Endothelial cell of umbilical vein (primary cell): Measurements from ENCODE around the gene DNAI2. TPM values are rescaled to one million over a fixed set of nuclear protein-coding genes. Genes with fewer than 3 reads are reported as not detected.

Experiments used
- BruUV-seq: library from RNA; stranded (reverse); fragments of 400-500 nt; replicated peaks from 2 replicates; lab custom pipeline; 2021; lab: Mats Ljungman, UMichigan
- CTCF ChIA-PET: fragments of 300-600, 350-600 bp; sonication (Branson Sonifier 250); formaldehyde crosslinking; loops from one replicate; lab custom pipeline; 2021; ENCODE audit warnings: antibody characterized with exemption, inconsistent platforms; lab: Charles Lee
- POLR2A ChIA-PET: fragments of 300-600, 350-600 bp; sonication (Branson Sonifier 250); formaldehyde crosslinking; loops from one replicate; lab custom pipeline; 2021; ENCODE audit warnings: antibody characterized with exemption, inconsistent platforms; lab: Charles Lee
- DNase-seq: peaks from one replicate; pipeline ENCODE4 v3.0.0-alpha.2; 2011; ENCODE audit warnings: low read depth, low spot score
- FAIRE-seq: peaks from 2 replicates; lab custom pipeline; 2011; peaks lifted over from hg19 to GRCh38; lab: Jason Lieb, UNC
- H2AFZ ChIP-seq: 2 replicates; pipeline ENCODE4 v1.6.0; 2012; ENCODE audit warnings: low read depth, low read length, control low read depth, inconsistent platforms
- H3K27ac ChIP-seq: 2 replicates; pipeline ENCODE4 v1.5.1; 2011; ENCODE audit warnings: low read depth, mild to moderate bottlenecking, control low read depth, low read length, moderate library complexity; ENCODE audit not compliant: insufficient read depth
- H3K27me3 ChIP-seq, 2 experiments: 2 replicates each; pipeline versions ENCODE4 v1.6.0 to v1.6.1; 2011; ENCODE audit warnings: low read length in 2 of 2, mixed read lengths in 1 of 2; ENCODE audit not compliant: control insufficient read depth in 2 of 2, insufficient read depth in 2 of 2
- H3K36me3 ChIP-seq, 2 experiments: 2 replicates in 1 of 2; 3 replicates in 1 of 2; pipeline ENCODE4 v1.5.1; 2011; ENCODE audit warnings: low read length in 2 of 2, mild to moderate bottlenecking in 1 of 2, moderate library complexity in 1 of 2; ENCODE audit not compliant: control insufficient read depth in 2 of 2, insufficient read depth in 2 of 2; ENCODE audit errors: extremely low read depth in 1 of 2
- H3K4me1 ChIP-seq: 3 replicates; pipeline ENCODE4 v1.5.1; 2011; ENCODE audit warnings: mild to moderate bottlenecking, low read length; ENCODE audit not compliant: control insufficient read depth, insufficient read depth; ENCODE audit errors: extremely low read depth
- H3K4me2 ChIP-seq: 2 replicates; pipeline ENCODE4 v1.6.1; 2011; ENCODE audit warnings: low read length, control low read depth, mixed read lengths; ENCODE audit not compliant: insufficient read depth
- H3K4me3 ChIP-seq, 3 experiments: fragments of 200-600 bp in 1 of 3; sonication (generic), shearing (Covaris generic) in 1 of 3; replicated peaks in 1 of 3; 2 replicates each; pipeline ENCODE4 v1.5.1; 2011 to 2016; ENCODE audit warnings: control low read depth in 3 of 3, low read length in 3 of 3, mild to moderate bottlenecking in 2 of 3, inconsistent platforms in 1 of 3, low read depth in 1 of 3, moderate library complexity in 1 of 3; ENCODE audit not compliant: insufficient read depth in 1 of 3
- H3K79me2 ChIP-seq: 2 replicates; pipeline ENCODE4 v1.6.0; 2012; ENCODE audit warnings: low read length, inconsistent platforms; ENCODE audit not compliant: control insufficient read depth, insufficient read depth
- H3K9ac ChIP-seq: replicated peaks from 2 replicates; pipeline ENCODE3; 2011; ENCODE audit warnings: low read length, control low read depth; ENCODE audit not compliant: insufficient read depth; ENCODE audit errors: extremely low read depth
- H3K9me1 ChIP-seq: replicated peaks from 3 replicates; pipeline ENCODE4 v1.6.0; 2011; ENCODE audit warnings: mild to moderate bottlenecking, low read length; ENCODE audit not compliant: control insufficient read depth, insufficient read depth; ENCODE audit errors: extremely low read depth
- H3K9me3 ChIP-seq: replicated peaks from 2 replicates; pipeline ENCODE4 v1.5.1; 2012; ENCODE audit warnings: low read length, inconsistent platforms; ENCODE audit not compliant: control insufficient read depth, insufficient read depth
- H4K20me1 ChIP-seq: replicated peaks from 2 replicates; pipeline ENCODE3; 2011; ENCODE audit warnings: mild to moderate bottlenecking, low read length; ENCODE audit not compliant: control insufficient read depth, insufficient read depth; ENCODE audit errors: extremely low read depth
- EZH2 ChIP-seq: IDR thresholded peaks from 2 replicates; pipeline ENCODE4 v1.6.1; 2012; ENCODE audit warnings: borderline replicate concordance, low read depth, mild to moderate bottlenecking, moderate library complexity, low read length, inconsistent platforms; ENCODE audit not compliant: severe bottlenecking
- FOS ChIP-seq: IDR thresholded peaks from 2 replicates; pipeline ENCODE4 v1.6.1; 2011; ENCODE audit warnings: mild to moderate bottlenecking, low read length, moderate library complexity, borderline replicate concordance; ENCODE audit not compliant: insufficient read depth
- GATA2 ChIP-seq: IDR thresholded peaks from 2 replicates; pipeline ENCODE4 v1.7.0; 2011; ENCODE audit warnings: low read depth, mild to moderate bottlenecking, moderate library complexity, mixed read lengths, low read length; ENCODE audit not compliant: insufficient read length, insufficient read depth
- JUN ChIP-seq: IDR thresholded peaks from 2 replicates; pipeline ENCODE4 v1.6.1; 2011; ENCODE audit warnings: borderline replicate concordance, low read depth; ENCODE audit not compliant: insufficient read length, insufficient read depth
- MYC ChIP-seq: IDR thresholded peaks from one replicate; pipeline ENCODE4 v1.6.1; 2011; ENCODE audit warnings: mild to moderate bottlenecking, low read depth, low read length
- POLR2A ChIP-seq: IDR thresholded peaks from 2 replicates; pipeline ENCODE4 v1.6.1; 2012; ENCODE audit warnings: low read depth, mild to moderate bottlenecking, control low read depth, low read length
- POLR2AphosphoS5 ChIP-seq: IDR thresholded peaks from 2 replicates; pipeline ENCODE4 v1.6.1; 2012; ENCODE audit warnings: low read depth, mild to moderate bottlenecking, control low read depth, low read length, moderate library complexity; ENCODE audit not compliant: insufficient read depth
- dilution Hi-C: fragments of 300-500 bp; cut with MboI; formaldehyde crosslinking; loops from one replicate; pipeline ENCODE4 v1.15.0; 2019; ENCODE audit warnings: low sequenced_read_pairs; ENCODE audit not compliant: extremely low pct_ligation_motif_present
- intact Hi-C: fragments of 100-400 bp; cut with micrococcal nuclease; formaldehyde crosslinking; loops from one replicate; pipeline ENCODE4 v1.10.0; 2022
- polyA plus RNA-seq, 4 experiments: library from polyadenylated mRNA; depleted of rRNA in 3 of 4; stranded (reverse) in 3 of 4; unstranded in 1 of 4; fragments of >200 nt; gene quantifications; 2 replicates each; pipeline versions ENCODE4 v1.2.1 to v1.2.3, GENCODE V29; 2011 to 2012; ENCODE audit warnings: missing spikeins in 1 of 4
- total RNA-seq: library from RNA; stranded (reverse); gene quantifications from 2 replicates; pipeline ENCODE4 v1.2.3, GENCODE V29; 2021
- TF ChIP-seq, protein P1 (sequence below): IDR thresholded peaks from 2 replicates; pipeline ENCODE4 v1.6.1; 2011; ENCODE audit not compliant: insufficient read depth, insufficient read length
- TF ChIP-seq, protein P2 (sequence below), 2 donors: IDR thresholded peaks; 1 replicate in 1 of 2; 2 replicates in 1 of 2; pipeline ENCODE4 v1.5.1; 2011; ENCODE audit warnings: low read length in 2 of 2, mild to moderate bottlenecking in 2 of 2, moderate library complexity in 2 of 2, control low read depth in 1 of 2, inconsistent platforms in 1 of 2, low read depth in 1 of 2; ENCODE audit not compliant: insufficient read depth in 1 of 2; ENCODE audit errors: extremely low read depth in 1 of 2

DNAI2 gene
- total and polyA plus RNA-seq, 2 donors (not counting 3 experiments of a cell fraction or from before 2014, with no cell fraction given), result not detected

DNA sequence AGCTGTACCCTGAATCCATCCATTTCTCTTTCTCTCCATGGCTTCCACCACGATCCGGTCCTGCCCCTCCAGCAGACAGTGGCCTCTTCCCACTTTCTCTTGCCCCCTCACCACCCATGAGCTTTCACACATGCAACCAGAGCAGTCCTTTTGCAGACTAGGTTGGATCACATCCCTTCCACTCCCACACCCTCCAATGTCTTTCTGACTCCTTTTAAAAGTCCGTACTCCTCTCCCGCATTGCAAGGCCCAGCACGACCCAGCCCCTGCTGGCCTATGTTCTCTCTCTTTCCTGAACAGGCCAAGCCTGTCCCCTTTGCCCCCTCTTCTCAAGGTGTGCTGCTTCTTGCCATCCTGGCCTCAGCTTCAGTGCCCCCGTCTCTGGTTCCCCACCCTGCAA is 22.5 kb upstream of the DNAI2 start:
- H3K36me3 ChIP-seq, result no peaks in the 10 kb centered on the region
- no peak overlapping the region for H3K4me2 ChIP-seq
- CTCF ChIA-PET, result no interaction called here
- H3K27me3 ChIP-seq, result no peaks in the 10 kb centered on the region
- H3K9ac ChIP-seq, result no peak overlapping the region
- DNase-seq (no peak), FAIRE-seq (no peak)
- no peaks in the 10 kb centered on the region for H3K79me2 ChIP-seq
- intact Hi-C loops, result no loop called here
- dilution Hi-C loops, result no loop called here
- no peak overlapping the region for H3K4me3 ChIP-seq
- TF ChIP-seq MYC (no peak), GATA2 (no peak), EZH2 (no peak), JUN (no peak), POLR2AphosphoS5 (no peak), FOS (no peak), POLR2A (no peak)
- TF ChIP-seq, protein P1, sequence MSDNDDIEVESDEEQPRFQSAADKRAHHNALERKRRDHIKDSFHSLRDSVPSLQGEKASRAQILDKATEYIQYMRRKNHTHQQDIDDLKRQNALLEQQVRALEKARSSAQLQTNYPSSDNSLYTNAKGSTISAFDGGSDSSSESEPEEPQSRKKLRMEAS, result no peak
- TF ChIP-seq, protein P2, sequence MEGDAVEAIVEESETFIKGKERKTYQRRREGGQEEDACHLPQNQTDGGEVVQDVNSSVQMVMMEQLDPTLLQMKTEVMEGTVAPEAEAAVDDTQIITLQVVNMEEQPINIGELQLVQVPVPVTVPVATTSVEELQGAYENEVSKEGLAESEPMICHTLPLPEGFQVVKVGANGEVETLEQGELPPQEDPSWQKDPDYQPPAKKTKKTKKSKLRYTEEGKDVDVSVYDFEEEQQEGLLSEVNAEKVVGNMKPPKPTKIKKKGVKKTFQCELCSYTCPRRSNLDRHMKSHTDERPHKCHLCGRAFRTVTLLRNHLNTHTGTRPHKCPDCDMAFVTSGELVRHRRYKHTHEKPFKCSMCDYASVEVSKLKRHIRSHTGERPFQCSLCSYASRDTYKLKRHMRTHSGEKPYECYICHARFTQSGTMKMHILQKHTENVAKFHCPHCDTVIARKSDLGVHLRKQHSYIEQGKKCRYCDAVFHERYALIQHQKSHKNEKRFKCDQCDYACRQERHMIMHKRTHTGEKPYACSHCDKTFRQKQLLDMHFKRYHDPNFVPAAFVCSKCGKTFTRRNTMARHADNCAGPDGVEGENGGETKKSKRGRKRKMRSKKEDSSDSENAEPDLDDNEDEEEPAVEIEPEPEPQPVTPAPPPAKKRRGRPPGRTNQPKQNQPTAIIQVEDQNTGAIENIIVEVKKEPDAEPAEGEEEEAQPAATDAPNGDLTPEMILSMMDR (IDR thresholded peaks at IDR 0.05; ENCODE audit: extremely low read depth in 1 of 2, insufficient read depth in 1 of 2, low read depth in 1 of 2, low read length in 2 of 2), result no peak
- H3K27ac ChIP-seq, result no peak overlapping the region
- no peaks in the 10 kb centered on the region for H3K4me1 ChIP-seq
- BruUV-seq, result no TSS peak
- no peaks in the 10 kb centered on the region for H4K20me1 ChIP-seq
- no peak overlapping the region for H2AFZ ChIP-seq
- POLR2A ChIA-PET, result no interaction called here
- no peaks in the 10 kb centered on the region for H3K9me1 ChIP-seq
- H3K9me3 ChIP-seq, result no peaks in the 10 kb centered on the region
